Measurements from ENCODE around the gene GALNT2.

The GALNT2 gene

DNA sequence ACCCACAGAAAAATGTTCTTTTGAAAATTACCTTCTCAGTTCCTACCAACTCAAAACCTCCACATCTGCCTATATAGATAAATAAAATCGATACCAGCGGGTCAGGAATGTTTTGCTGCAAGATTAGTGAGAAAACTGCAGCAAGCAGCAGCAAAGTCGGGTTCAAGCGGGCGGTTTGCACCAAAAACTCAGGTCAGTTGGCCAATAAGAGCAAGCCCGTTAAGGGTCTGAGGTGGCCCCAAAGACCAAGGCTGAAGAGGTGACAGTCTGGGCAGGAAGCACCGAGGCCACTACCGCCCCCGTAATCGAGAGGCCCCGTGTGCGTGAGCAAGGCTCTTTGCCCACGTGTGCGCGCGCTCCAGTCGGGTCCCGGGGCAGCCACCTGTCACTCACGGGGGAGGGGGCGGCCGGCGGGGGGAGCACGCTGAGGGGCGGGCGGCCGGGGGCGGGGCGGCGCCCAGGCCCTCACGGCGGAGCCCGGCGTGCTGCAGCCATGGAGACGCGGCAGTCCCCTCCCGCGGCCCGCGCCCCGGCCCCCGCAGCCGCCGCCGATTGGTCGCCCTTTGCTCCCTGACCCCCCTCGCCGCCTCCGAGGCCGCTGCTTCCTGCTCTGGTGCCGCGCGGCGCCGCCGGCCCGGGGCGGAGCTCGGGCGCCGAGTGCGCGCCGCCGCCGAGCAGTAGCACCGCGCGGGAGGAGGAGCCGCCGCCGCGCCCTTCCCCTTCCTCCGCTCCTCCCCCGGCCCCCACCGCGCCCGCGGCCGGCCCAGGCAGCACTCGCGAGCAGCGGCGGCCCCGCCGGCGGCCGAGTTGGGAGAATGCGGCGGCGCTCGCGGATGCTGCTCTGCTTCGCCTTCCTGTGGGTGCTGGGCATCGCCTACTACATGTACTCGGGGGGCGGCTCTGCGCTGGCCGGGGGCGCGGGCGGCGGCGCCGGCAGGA, at the start of gene GALNT2:
TSS of gene GALNT2 (plus strand) at position 773 of the 939 bp plus-strand sequence. CDS start at position 816, 43 bp downstream.
- peak; percentile 90 for DNase-seq

GRCh38 chr1:230020451-230020850, 46.6 kb upstream of the GALNT2 start:
- DNase-seq: no peak

DNA sequence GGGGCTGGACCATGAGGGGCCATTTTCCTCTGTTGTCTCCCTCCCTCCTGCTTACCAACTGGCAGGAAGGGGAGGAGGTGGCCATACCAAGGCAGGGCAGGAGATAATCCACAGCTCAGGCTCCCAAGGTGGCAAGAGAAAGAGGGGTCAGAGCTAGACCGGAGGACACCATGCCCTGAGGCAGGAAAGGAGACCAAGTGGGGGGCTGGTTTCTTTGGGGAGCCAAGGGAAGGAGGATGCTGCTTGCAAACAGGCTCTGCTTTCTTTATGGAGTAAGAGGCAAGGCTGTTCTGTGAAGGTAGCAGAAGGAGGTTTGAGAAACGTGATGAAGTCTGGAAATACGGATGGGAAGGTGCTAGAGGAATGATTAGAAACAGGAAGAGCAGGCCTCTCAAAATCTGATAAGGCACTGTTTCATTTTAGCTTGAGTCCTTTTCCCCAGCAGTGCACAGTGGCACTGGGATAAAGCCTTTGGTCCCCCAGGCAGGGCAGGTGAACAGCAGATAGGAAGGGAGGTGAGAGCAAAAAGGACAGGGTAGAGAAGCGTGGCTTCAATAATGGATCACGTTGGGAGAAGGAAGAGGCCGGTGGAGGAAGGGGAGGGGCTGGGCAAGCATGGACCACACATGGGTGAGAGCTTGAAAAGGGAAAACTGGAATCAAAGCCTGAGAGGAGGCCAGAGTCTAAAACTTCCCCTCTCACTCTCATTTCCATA, 44.2 kb upstream of the GALNT2 start:
- DNase-seq: no peak

DNA sequence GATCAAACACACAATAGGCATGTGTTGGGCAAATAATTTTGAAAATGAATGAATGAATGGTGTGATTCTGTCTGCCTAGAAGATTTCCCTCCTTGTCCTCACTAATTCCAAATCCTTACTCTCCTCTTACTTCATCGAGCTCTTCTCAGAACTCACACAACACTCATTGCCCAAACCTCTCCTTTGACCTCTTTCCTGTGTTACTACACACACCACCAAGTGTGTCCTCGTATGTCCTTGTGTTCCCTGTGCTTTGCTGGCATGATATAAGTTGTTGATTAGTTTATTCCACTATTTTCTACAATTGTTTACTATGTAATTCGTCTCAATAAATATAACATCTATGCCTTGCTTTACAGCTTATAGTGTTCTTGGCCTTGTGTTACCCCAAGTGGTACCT, 41.4 kb upstream of the GALNT2 start:
- no peak for DNase-seq

GRCh38 chr1:230026139-230026538, 40.9 kb upstream of the GALNT2 start:
- DNase-seq: no peak

DNA sequence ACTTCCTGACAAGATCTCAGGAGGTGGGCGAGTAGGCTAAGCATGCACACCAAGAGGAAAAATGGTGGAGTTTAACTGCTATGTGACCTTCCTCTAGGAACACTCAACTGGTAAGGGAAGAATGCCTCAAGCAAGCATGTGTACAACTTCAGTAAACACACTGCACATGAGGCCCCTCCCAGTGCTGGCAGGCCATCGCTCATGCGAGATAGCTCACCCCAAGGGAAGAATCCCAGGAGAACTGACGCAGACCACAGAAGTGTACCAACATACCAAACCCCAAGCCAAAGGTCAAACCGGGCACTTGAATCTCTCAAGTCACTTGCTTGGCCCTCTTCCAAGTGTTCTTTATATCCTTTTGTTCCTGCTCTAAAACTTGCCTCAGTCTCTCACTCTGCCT, 40.5 kb upstream of the GALNT2 start:
- no peak for DNase-seq

- DNase-seq: no peak
Observed at GRCh38 chr1:230028602-230029223, 38.3 kb upstream of the GALNT2 start.

DNA sequence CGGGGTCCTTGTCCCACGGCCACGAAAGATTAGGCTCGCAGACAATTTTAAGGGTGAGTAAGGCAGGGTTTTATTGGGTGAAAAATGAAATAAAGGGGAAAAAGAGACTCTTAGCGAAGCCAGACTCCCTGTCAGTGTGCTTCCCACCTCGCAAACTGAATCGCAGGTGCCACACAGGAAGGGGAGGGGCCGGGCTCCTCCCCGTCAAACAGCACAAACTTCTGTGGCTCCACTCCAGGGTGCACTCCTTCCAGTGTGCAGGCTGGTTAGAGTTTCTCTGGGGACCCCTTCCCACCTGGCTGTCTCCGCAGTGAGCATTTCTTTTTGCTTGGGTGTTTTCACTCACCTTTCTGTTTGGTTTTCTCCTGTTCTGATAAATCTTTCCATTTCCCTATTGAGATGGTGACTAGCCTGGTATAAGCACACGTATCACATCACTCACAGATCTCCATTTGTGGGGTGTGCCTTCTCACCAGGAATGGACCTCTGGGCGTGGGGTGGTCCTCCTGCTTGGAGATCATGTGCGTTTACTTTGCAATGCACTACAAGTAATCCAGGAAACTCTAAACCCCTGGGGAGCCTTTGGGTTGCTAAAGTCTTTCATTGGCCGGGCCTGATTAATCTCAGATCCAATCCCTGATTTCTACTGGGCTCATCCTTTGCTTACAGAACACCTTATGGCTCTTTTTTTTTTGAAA, 37.6 kb upstream of the GALNT2 start:
- no peak for DNase-seq

DNA sequence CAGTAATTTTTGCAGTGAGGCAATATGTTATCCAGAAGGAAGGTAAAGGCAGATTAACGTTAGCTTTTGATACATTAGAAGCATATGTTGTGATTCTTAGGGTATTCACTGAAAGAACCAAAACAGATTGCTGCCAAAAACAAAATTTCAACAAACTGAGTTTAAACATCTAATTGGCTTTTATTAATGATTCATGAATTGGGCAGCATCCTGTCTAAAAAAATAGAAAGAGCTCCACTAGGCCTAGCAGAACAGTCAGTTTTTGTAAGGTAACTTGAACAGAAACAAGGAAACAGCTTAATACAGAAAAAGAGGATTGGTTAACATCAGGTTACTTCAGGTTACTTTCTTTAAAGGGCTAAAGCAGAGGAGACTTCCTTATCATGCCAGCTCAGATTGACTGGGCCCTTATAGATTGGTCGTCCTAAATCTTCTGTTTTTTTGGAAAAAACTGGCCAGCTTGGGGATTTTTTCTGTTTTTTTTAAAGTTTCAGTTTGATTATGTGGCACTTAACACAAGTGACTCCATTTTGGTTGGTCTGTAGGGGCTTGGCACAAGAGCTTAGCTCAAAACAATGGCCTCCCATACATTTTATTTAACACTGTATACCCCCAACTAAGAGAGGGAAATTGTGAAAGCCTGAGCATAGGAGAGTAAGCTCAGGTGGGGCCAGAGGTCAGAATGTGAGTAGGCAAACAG, 36.8 kb upstream of the GALNT2 start:
- DNase-seq: no peak

GRCh38 chr1:230031131-230031530, 35.9 kb upstream of the GALNT2 start:
- peak; percentile 36 for DNase-seq

DNA sequence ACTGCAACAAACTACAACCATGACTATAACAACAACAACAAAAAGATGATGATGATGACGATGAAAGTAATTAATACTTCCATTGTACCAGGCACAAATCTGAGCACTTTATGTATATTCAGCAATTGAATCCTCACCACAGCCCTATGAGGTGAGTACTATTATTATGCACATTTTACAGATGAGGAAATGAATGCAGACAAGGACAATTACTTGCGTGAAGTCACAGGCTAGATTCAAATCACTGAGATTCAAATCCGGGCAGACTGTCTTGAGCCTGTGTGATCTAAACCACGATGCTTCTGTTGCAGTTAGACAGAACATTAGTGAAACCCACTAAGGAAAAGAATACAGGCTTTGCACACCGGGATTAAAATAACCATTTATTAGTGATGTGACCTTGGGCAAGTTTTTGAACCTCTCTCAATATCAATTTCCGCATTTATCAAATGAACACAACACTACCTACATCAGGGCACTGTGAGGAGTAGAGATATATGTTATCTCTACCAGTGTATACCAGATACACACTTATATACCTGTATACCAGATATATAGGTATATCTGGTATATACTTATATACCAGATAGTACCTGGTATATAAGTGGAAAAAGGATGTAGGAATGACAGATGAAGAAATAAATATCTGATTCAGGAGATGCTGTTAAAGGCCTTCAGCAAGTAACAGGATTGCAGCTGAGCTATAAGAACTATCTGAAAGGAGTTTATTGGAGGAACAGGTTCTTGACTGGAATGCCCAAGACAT, 34.3 kb upstream of the GALNT2 start:
- no peak for DNase-seq

- DNase-seq: no peak
Observed at GRCh38 chr1:230037261-230037660, 29.8 kb upstream of the GALNT2 start.

- no peak for DNase-seq
Observed at GRCh38 chr1:230040440-230040839, 26.6 kb upstream of the GALNT2 start.

- no peak for DNase-seq
Observed at GRCh38 chr1:230043081-230043480, 24.0 kb upstream of the GALNT2 start.

DNA sequence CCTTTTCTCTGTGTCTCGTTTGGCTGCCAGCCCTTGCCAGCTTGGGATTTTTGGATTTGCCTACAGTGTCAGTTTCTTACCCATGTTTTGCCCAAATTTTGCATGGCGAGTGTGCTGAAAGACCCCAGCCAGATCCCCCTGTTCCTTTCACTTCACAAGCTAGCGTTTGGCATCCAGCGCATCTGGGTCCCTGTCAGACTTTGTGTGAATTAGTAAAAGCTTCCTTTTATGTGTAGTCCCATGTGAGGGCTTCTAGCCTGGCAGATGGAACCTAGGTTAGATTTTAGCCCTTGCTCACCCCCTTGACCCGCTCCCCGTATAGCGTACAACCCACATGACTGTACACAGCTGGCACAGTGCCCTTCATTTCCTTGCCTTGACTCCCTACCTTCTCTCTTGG, 22.3 kb upstream of the GALNT2 start:
- DNase-seq: no peak

- DNase-seq: peak; percentile 26
Observed at GRCh38 chr1:230047114-230047865, 19.7 kb upstream of the GALNT2 start.

DNA sequence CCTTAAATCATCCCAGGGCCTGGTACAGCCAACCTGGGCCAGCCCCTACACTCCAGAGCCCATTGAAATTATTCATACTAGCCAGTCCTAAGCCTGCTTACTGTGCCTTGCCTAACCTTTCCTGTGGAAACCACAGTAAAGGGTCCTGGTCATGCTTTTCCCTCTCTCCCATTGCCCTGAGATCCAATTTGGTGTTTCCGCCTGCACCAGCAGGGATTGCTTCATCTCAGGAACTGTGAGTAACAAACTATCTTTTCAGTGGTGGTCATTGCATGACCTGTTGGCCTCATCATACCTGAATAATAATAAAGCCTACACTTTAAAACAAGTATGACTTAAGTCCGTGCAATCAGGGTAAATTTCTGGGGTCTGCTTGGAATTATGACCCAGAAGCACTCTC, 18.7 kb upstream of the GALNT2 start:
- no peak for DNase-seq

- no peak for DNase-seq
Observed at GRCh38 chr1:230048922-230049321, 18.1 kb upstream of the GALNT2 start.

DNA sequence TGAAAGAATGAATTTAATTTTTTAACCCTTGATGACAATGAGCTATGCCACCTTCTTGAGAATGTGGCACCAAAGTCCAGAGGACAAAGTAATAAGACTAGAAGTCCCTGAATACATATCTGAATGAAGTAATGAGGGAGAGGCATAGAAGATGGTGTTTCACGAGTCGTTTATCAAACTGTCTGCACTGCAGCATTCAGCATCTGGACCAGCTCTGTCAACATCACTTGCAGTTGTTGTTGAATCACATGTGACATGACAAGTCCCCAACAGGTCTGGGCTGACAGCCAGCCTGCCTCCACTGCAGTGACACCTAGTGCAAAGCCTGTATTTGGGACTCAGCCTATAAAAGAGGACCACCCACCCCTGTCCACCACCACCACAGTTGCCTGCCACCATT, 17.3 kb upstream of the GALNT2 start:
- no peak for DNase-seq

GRCh38 chr1:230050973-230051735, 15.9 kb upstream of the GALNT2 start:
- DNase-seq: no peak
